H1 (cell line): ENCODE data around the gene CRHR2. TPM values are rescaled to one million over a fixed set of nuclear protein-coding genes. Genes with fewer than 3 reads are reported as not detected.

Experiments used
- CTCF ChIA-PET: fragments of 300-600 bp; sonication (Branson Sonifier 250); formaldehyde crosslinking; loops from one replicate; lab custom pipeline; 2021; ENCODE audit not compliant: partially characterized antibody; lab: Charles Lee
- POLR2A ChIA-PET: fragments of 300-600 bp; sonication (Branson Sonifier 250); formaldehyde crosslinking; loops from one replicate; lab custom pipeline; 2021; ENCODE audit warnings: inconsistent platforms; ENCODE audit not compliant: partially characterized antibody; lab: Charles Lee
- DNase-seq, 2 experiments: peaks; one replicate each; pipeline versions ENCODE4 v3.0.0 to v3.0.0-alpha.2; 2010 to 2022; ENCODE audit warnings: low spot score in 2 of 2, low read depth in 1 of 2, mixed read lengths in 1 of 2
- FAIRE-seq: peaks from 2 replicates; lab custom pipeline; 2011; peaks lifted over from hg19 to GRCh38; lab: Jason Lieb, UNC
- H2AFZ ChIP-seq: 2 replicates; pipeline ENCODE4 v1.8.1; 2012; ENCODE audit warnings: low read length, inconsistent platforms
- H2AK5ac ChIP-seq: 2 replicates; pipeline ENCODE4 v1.6.1; 2013; ENCODE audit warnings: low read depth, low read length
- H2BK120ac ChIP-seq: replicated peaks from 2 replicates; pipeline ENCODE3; 2013; ENCODE audit warnings: low read depth, low read length, inconsistent platforms
- H2BK12ac ChIP-seq: 2 replicates; pipeline ENCODE4 v1.6.1; 2013; ENCODE audit warnings: low read depth, low read length
- H2BK15ac ChIP-seq: 2 replicates; pipeline ENCODE4 v1.6.1; 2013; ENCODE audit warnings: low read length
- H2BK20ac ChIP-seq: 2 replicates; pipeline ENCODE4 v1.6.1; 2013; ENCODE audit warnings: low read length
- H2BK5ac ChIP-seq: 2 replicates; pipeline ENCODE4 v1.6.1; 2013; ENCODE audit warnings: low read depth, low read length
- H3K14ac ChIP-seq: 2 replicates; pipeline ENCODE4 v1.6.1; 2013; ENCODE audit warnings: inconsistent platforms; ENCODE audit not compliant: insufficient read length
- H3K18ac ChIP-seq: 2 replicates; pipeline ENCODE4 v1.6.1; 2013; ENCODE audit warnings: low read length; ENCODE audit errors: extremely low read depth
- H3K23ac ChIP-seq: 2 replicates; pipeline ENCODE4 v1.6.1; 2013; ENCODE audit warnings: inconsistent platforms; ENCODE audit not compliant: insufficient read length
- H3K23me2 ChIP-seq: 2 replicates; pipeline ENCODE4 v1.6.1; 2013; ENCODE audit warnings: low read depth, low read length
- H3K27ac ChIP-seq: 2 replicates; pipeline ENCODE4 v1.6.1; 2011; ENCODE audit warnings: low read depth, low read length, inconsistent platforms
- H3K27me3 ChIP-seq, 4 experiments: replicated peaks in 1 of 4; 1 replicate in 1 of 4; 2 replicates in 3 of 4; pipeline versions ENCODE4 v1.6.1 to v1.8.1; 2011 to 2013; ENCODE audit warnings: low read length in 3 of 4, mild to moderate bottlenecking in 3 of 4, inconsistent platforms in 2 of 4, mixed read lengths in 2 of 4, moderate library complexity in 1 of 4; ENCODE audit not compliant: control insufficient read depth in 3 of 4, insufficient read depth in 3 of 4; ENCODE audit errors: extremely low read depth in 1 of 4
- H3K36me3 ChIP-seq, 4 experiments: 2 replicates each; pipeline versions ENCODE4 v1.6.1 to v1.8.1; 2011 to 2013; ENCODE audit warnings: mild to moderate bottlenecking in 4 of 4, low read length in 3 of 4, moderate library complexity in 2 of 4, control low read depth in 1 of 4, inconsistent platforms in 1 of 4; ENCODE audit not compliant: insufficient read depth in 4 of 4, control insufficient read depth in 2 of 4
- H3K4ac ChIP-seq: replicated peaks from 2 replicates; pipeline ENCODE3; 2013; ENCODE audit warnings: low read length, low read depth, mixed read lengths, inconsistent platforms; ENCODE audit not compliant: insufficient read length
- H3K4me1 ChIP-seq, 4 experiments: replicated peaks in 1 of 4; 1 replicate in 1 of 4; 2 replicates in 3 of 4; pipeline versions ENCODE4 v1.6.1 to v1.8.1; 2011 to 2013; ENCODE audit warnings: low read length in 3 of 4, inconsistent platforms in 2 of 4, mixed read lengths in 1 of 4; ENCODE audit not compliant: insufficient read depth in 4 of 4, control insufficient read depth in 3 of 4
- H3K4me2 ChIP-seq, 2 experiments: 2 replicates each; pipeline versions ENCODE4 v1.6.1 to v1.8.1; 2011 to 2013; ENCODE audit warnings: low read depth in 2 of 2, low read length in 2 of 2, control low read depth in 1 of 2, inconsistent platforms in 1 of 2, mild to moderate bottlenecking in 1 of 2; ENCODE audit not compliant: insufficient read depth in 1 of 2
- H3K4me3 ChIP-seq, 4 experiments: fragments of 200-600, 300-600 bp in 1 of 4; sonication (generic), shearing (Covaris generic), sonication (Bioruptor Twin) in 1 of 4; 2 replicates each; pipeline versions ENCODE4 v1.5.1 to v1.8.1; 2011 to 2016; ENCODE audit warnings: low read length in 4 of 4, low read depth in 3 of 4, control low read depth in 2 of 4, inconsistent platforms in 2 of 4, mild to moderate bottlenecking in 2 of 4, mixed read lengths in 1 of 4, moderate library complexity in 1 of 4; ENCODE audit not compliant: insufficient read depth in 2 of 4; ENCODE audit errors: extremely low read depth in 1 of 4
- H3K56ac ChIP-seq: replicated peaks from 2 replicates; pipeline ENCODE3; 2013; ENCODE audit warnings: low read depth, mild to moderate bottlenecking, mixed read lengths, low read length, inconsistent platforms; ENCODE audit not compliant: insufficient read length
- H3K79me1 ChIP-seq: 2 replicates; pipeline ENCODE4 v1.6.1; 2013; ENCODE audit warnings: low read depth, low read length, control low read depth
- H3K79me2 ChIP-seq, 2 experiments: 2 replicates each; pipeline versions ENCODE4 v1.6.1 to v1.8.1; 2012 to 2013; ENCODE audit warnings: low read length in 2 of 2, mild to moderate bottlenecking in 2 of 2, inconsistent platforms in 1 of 2; ENCODE audit not compliant: insufficient read depth in 2 of 2, control insufficient read depth in 1 of 2
- H3K9ac ChIP-seq, 4 experiments: replicated peaks in 1 of 4; 1 replicate in 1 of 4; 2 replicates in 3 of 4; pipeline versions ENCODE4 v1.6.1 to v1.8.1; 2011 to 2013; ENCODE audit warnings: low read depth in 3 of 4, low read length in 3 of 4, control low read depth in 2 of 4, mild to moderate bottlenecking in 2 of 4, moderate library complexity in 2 of 4, inconsistent platforms in 1 of 4; ENCODE audit errors: extremely low read depth in 1 of 4
- H3K9me3 ChIP-seq, 2 experiments: 2 replicates each; pipeline versions ENCODE4 v1.6.1 to v1.8.1; 2012 to 2013; ENCODE audit warnings: mild to moderate bottlenecking in 2 of 2, moderate library complexity in 2 of 2, control low read depth in 1 of 2, inconsistent platforms in 1 of 2, low read depth in 1 of 2, low read length in 1 of 2, mixed read lengths in 1 of 2; ENCODE audit not compliant: insufficient read depth in 2 of 2
- H4K20me1 ChIP-seq, 2 experiments: replicated peaks in 1 of 2; 2 replicates each; pipeline versions ENCODE3 to v1.8.1; 2011 to 2013; ENCODE audit warnings: inconsistent platforms in 2 of 2, low read length in 2 of 2, mild to moderate bottlenecking in 1 of 2; ENCODE audit not compliant: insufficient read depth in 2 of 2, control insufficient read depth in 1 of 2
- H4K5ac ChIP-seq: 2 replicates; pipeline ENCODE4 v1.6.1; 2013; ENCODE audit warnings: low read length, low read depth, mixed read lengths, inconsistent platforms; ENCODE audit not compliant: insufficient read length
- H4K8ac ChIP-seq: 2 replicates; pipeline ENCODE4 v1.8.0; 2013; ENCODE audit warnings: mild to moderate bottlenecking, moderate library complexity, low read length, inconsistent platforms; ENCODE audit not compliant: insufficient read depth; ENCODE audit errors: extremely low read depth
- H4K91ac ChIP-seq: replicated peaks from 2 replicates; pipeline ENCODE3; 2013; ENCODE audit warnings: low read length, mixed read lengths, inconsistent platforms; ENCODE audit not compliant: insufficient read length
- EP300 ChIP-seq, 2 experiments: IDR thresholded peaks; 1 replicate in 1 of 2; 2 replicates in 1 of 2; pipeline ENCODE4 v1.6.1; 2011 to 2012; ENCODE audit warnings: low read depth in 2 of 2, low read length in 2 of 2, mild to moderate bottlenecking in 2 of 2, borderline replicate concordance in 1 of 2, inconsistent platforms in 1 of 2, moderate library complexity in 1 of 2
- HDAC6 ChIP-seq: IDR thresholded peaks from one replicate; pipeline ENCODE4 v1.7.1; 2012; ENCODE audit warnings: low read depth, mild to moderate bottlenecking, inconsistent platforms, low read length, moderate library complexity
- JUND ChIP-seq: IDR thresholded peaks from 2 replicates; pipeline ENCODE4 v1.6.1; 2011; ENCODE audit warnings: mild to moderate bottlenecking, improper control_type of control experiment, low read length
- KDM4A ChIP-seq: IDR thresholded peaks from one replicate; pipeline ENCODE4 v1.7.1; 2012; ENCODE audit warnings: low read depth, mild to moderate bottlenecking, moderate library complexity, low read length, inconsistent platforms; ENCODE audit not compliant: severe bottlenecking
- NANOG ChIP-seq: IDR thresholded peaks from 2 replicates; pipeline ENCODE4 v1.6.1; 2011; ENCODE audit warnings: low read length, low read depth, mild to moderate bottlenecking, inconsistent platforms; ENCODE audit not compliant: insufficient read depth, poor library complexity, severe bottlenecking
- POLR2A ChIP-seq, 2 experiments: IDR thresholded peaks; 1 replicate in 1 of 2; 2 replicates in 1 of 2; pipeline ENCODE4 v1.6.1; 2011; ENCODE audit warnings: low read depth in 2 of 2, low read length in 2 of 2, mild to moderate bottlenecking in 2 of 2; ENCODE audit errors: control extremely low read depth in 1 of 2
- SIRT6 ChIP-seq: IDR thresholded peaks from one replicate; pipeline ENCODE4 v1.7.1; 2012; ENCODE audit warnings: low read length, inconsistent platforms
- SP4 ChIP-seq: IDR thresholded peaks from 2 replicates; pipeline ENCODE4 v1.6.1; 2012; ENCODE audit warnings: low read length, inconsistent platforms
- TBP ChIP-seq: IDR thresholded peaks from 2 replicates; pipeline ENCODE4 v1.6.1; 2011; ENCODE audit warnings: low read depth, low read length, improper control_type of control experiment
- TEAD4 ChIP-seq: IDR thresholded peaks from 2 replicates; pipeline ENCODE4 v1.6.1; 2012; ENCODE audit warnings: low read depth, low read length, inconsistent platforms, mixed read lengths
- WGBS, 2 experiments: shearing (Covaris generic) in 1 of 2; methylation state at CpG; one replicate each; pipeline versions ENCODE4 v1.1.6 to v1.1.7; 2013 to 2015; ENCODE audit warnings: low lambda C conversion rate in 2 of 2, mixed read lengths in 2 of 2, inconsistent platforms in 1 of 2, low coverage in 1 of 2, missing lambda C conversion rate in 1 of 2; ENCODE audit not compliant: insufficient replicate concordance in 2 of 2, insufficient coverage in 1 of 2, insufficient read length in 1 of 2; ENCODE audit errors: extremely low coverage in 1 of 2, missing lambda C conversion rate in 1 of 2; 5-methylcytosine and 5-hydroxymethylcytosine counted together
- polyA plus RNA-seq, 7 experiments: library from polyadenylated mRNA; depleted of rRNA in 3 of 7; stranded (reverse) in 5 of 7; unstranded in 2 of 7; fragments of >200 nt in 5 of 7; fragments of 200-250 nt in 2 of 7; gene quantifications; 1 replicate in 5 of 7; 2 replicates in 1 of 7; 4 replicates in 1 of 7; pipeline versions ENCODE4 v1.2.1 to v1.2.3, GENCODE V29; 2011 to 2013; ENCODE audit warnings: missing spikeins in 2 of 7, mixed read lengths in 2 of 7
- total RNA-seq: library from RNA; stranded (reverse); fragmentation: NEBNext Ultra II Directional; extraction: Animal tissue kit (Norgen Biotek cat#: 25700); gene quantifications from 2 replicates; pipeline ENCODE4 v1.2.1, GENCODE V29; 2021
- TF ChIP-seq, protein P1 (sequence below): IDR thresholded peaks from 2 replicates; pipeline ENCODE4 v1.6.1; 2012; ENCODE audit warnings: inconsistent platforms

The CRHR2 gene
- total and polyA plus RNA-seq, 2 of the 8 experiments (the other 6 are each of a cell fraction or from before 2014, with no cell fraction given), result 0.37 to 1.3 TPM

DNA sequence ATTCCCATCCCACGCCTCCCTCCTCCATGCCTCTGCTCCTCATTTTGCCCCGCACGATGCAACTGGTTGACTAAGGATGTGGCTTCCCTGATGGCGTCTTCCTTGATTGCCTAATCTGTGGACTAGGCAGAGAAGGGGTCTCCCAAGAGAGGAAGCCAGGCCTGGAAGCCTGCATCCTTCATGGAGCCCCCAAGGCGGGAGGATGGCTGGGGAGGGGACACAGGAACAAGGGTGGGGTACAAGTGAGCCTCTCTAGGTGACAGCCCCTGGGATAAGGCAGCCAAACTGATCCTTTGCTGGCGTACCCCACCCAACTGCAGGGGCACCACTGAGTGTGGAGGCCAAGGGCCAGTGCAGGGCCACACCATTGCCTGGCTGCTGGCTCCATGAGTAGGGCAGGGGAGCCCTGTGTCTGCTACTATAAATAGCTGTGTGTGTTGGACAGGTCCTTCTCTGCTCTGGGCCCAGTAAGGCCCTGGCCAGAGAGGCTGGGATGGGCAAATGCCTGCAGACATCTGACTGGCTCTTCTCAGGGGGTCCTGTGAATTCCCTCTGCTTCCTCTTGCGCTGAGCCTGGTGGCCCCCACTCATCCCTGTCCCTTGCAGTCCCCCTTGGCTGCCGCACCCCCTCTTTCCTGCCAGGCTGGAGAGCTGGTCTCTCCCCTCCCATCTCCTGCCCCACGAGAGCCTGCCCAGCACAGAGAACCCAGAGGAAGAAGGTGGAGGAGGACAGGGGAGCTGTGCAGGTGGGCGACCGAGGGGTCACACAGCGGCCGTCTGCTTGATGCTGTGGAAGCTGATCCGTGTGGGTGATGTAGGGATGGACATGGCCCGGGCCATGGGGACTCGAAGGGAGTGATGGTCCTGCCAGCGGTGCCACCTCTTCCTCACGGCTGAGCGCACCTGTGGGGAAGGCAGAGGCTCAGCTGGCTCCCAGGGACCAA, 29.3 kb downstream of the CRHR2 start:
- WGBS, 2 experiments, result 89% methylated on average over 17 of the region's 19 CpGs; no CpG with 5 or more reads in 1 of the 2 experiments
- no peaks in the 10 kb centered on the region for H3K79me2 ChIP-seq
- no peak for DNase-seq
- no peak overlapping the region for H3K4ac ChIP-seq
- no peaks in the 10 kb centered on the region; the same call in 1 of the 2 replicates for H3K79me1 ChIP-seq
- no peaks in the 10 kb centered on the region; a peak in 1 of 8 replicates for H3K36me3 ChIP-seq
- no peak overlapping the region for H3K4me2 ChIP-seq
- H4K5ac ChIP-seq, result no peak overlapping the region
- CTCF ChIA-PET, result interaction anchor here (1.2 to 2.6 kb wide), 5 partner anchors 9 to 87 kb away, joined by 3 to 14 read pairs (median 4); partner anchors contain the start of gene CRHR2
- peaks cover 13 to 15% of the 10 kb centered on the region in 2 experiments for H4K20me1 ChIP-seq
- no peak overlapping the region for H2BK20ac ChIP-seq
- no peak overlapping the region for H3K18ac ChIP-seq
- H3K23ac ChIP-seq, result no peak overlapping the region
- no peak overlapping the region for H3K4me3 ChIP-seq
- no peak overlapping the region for H3K9ac ChIP-seq
- H3K23me2 ChIP-seq, result peaks cover 5% of the 10 kb centered on the region; the same call in 1 of the 2 replicates
- 0 out of 2 replicates have a peak overlapping the region, but pooled peaks have one; percentile 42 for H4K8ac ChIP-seq
- no peak overlapping the region for H3K27ac ChIP-seq
- FAIRE-seq, result no peak
- H2AFZ ChIP-seq, result no peak overlapping the region
- no peak overlapping the region for H3K56ac ChIP-seq
- no peak overlapping the region for H2BK12ac ChIP-seq
- H2BK5ac ChIP-seq, result no peak overlapping the region
- no peak overlapping the region for H2BK120ac ChIP-seq
- H3K14ac ChIP-seq, result no peak overlapping the region
- H3K9me3 ChIP-seq, result no peaks in the 10 kb centered on the region
- peaks cover 0 to 2% (median 0%) of the 10 kb centered on the region in 4 experiments; a peak in 2 of 7 replicates for H3K4me1 ChIP-seq
- no peak overlapping the region for H2AK5ac ChIP-seq
- POLR2A ChIA-PET, result interaction anchor here (1.3 to 3.8 kb wide), 4 partner anchors 7 to 29 kb away, joined by 5 to 14 read pairs (median 7); partner anchors contain the start of gene CRHR2
- H2BK15ac ChIP-seq, result no peak overlapping the region
- H4K91ac ChIP-seq, result no peak overlapping the region
- H3K27me3 ChIP-seq, result no peaks in the 10 kb centered on the region
- TF ChIP-seq SP4 (no peak), KDM4A (no peak), JUND (no peak), EP300 (IDR thresholded peaks at IDR 0.05; ENCODE audit: borderline replicate concordance in 1 of 2, low read depth in 2 of 2, low read length in 2 of 2) (no peak), TEAD4 (no peak), HDAC6 (no peak), NANOG (no peak), TBP (no peak), SIRT6 (no peak), POLR2A (IDR thresholded peaks at IDR 0.05; ENCODE audit: control extremely low read depth in 1 of 2, low read depth in 2 of 2, low read length in 2 of 2) (no peak)
- TF ChIP-seq, protein P1, sequence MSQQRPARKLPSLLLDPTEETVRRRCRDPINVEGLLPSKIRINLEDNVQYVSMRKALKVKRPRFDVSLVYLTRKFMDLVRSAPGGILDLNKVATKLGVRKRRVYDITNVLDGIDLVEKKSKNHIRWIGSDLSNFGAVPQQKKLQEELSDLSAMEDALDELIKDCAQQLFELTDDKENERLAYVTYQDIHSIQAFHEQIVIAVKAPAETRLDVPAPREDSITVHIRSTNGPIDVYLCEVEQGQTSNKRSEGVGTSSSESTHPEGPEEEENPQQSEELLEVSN, result no peak
